Activated CD4-positive, CD25-positive, alpha-beta regulatory T cell treated with anti-CD3 and anti-CD28 coated beads, Interleukin-2, amount 50 U/mL, for 24 hours (primary cell): ENCODE data around the gene CDH7.

Experiments used
- ATAC-seq, 2 donors: fragments of 150-1000 bp; cut with Tn5 transposase; one replicate each; pipeline ENCODE4 v1.10.0; 2021; ENCODE audit warnings: mild to moderate bottlenecking in 1 of 2, moderate library complexity in 1 of 2

The CDH7 gene

GRCh38 chr18:65768120-65768778, 17.4 kb downstream of the CDH7 start:
- no peak for ATAC-seq

- no peak for ATAC-seq
Observed at GRCh38 chr18:65769652-65770051, 18.8 kb downstream of the CDH7 start.

GRCh38 chr18:65786474-65786873, 35.7 kb downstream of the CDH7 start:
- ATAC-seq, result no peak

- ATAC-seq, result no peak
Observed at GRCh38 chr18:65788373-65788772, 37.6 kb downstream of the CDH7 start.

GRCh38 chr18:65790604-65791003, 39.8 kb downstream of the CDH7 start:
- no peak for ATAC-seq

GRCh38 chr18:65791719-65792118, 40.9 kb downstream of the CDH7 start:
- no peak for ATAC-seq

- ATAC-seq, result no peak
Observed at GRCh38 chr18:65792456-65793074, 41.8 kb downstream of the CDH7 start.

- ATAC-seq, result no peak
Observed at GRCh38 chr18:65808759-65809158, 57.9 kb downstream of the CDH7 start.

GRCh38 chr18:65811307-65811706, 60.5 kb downstream of the CDH7 start:
- no peak for ATAC-seq

GRCh38 chr18:65815506-65815905, 64.7 kb downstream of the CDH7 start:
- ATAC-seq, result no peak

- ATAC-seq, result no peak
Observed at GRCh38 chr18:65817178-65817577, 66.4 kb downstream of the CDH7 start.

GRCh38 chr18:65821911-65822310, 71.1 kb downstream of the CDH7 start:
- ATAC-seq, result no peak

- ATAC-seq, result no peak
Observed at GRCh38 chr18:65822826-65823225, 72.0 kb downstream of the CDH7 start.

- ATAC-seq, result no peak
Observed at GRCh38 chr18:65827444-65827843, 76.6 kb downstream of the CDH7 start.

- no peak for ATAC-seq
Observed at GRCh38 chr18:65835881-65836280, 85.1 kb downstream of the CDH7 start.

- no peak for ATAC-seq
Observed at GRCh38 chr18:65846107-65846506, 95.3 kb downstream of the CDH7 start.

GRCh38 chr18:65852273-65852672, 101.5 kb downstream of the CDH7 start:
- no peak for ATAC-seq

- no peak for ATAC-seq
Observed at GRCh38 chr18:65859075-65859474, 108.3 kb downstream of the CDH7 start.

GRCh38 chr18:65869527-65869926, 118.7 kb downstream of the CDH7 start:
- no peak for ATAC-seq

GRCh38 chr18:65876310-65876709, 125.5 kb downstream of the CDH7 start:
- no peak for ATAC-seq

- no peak for ATAC-seq
Observed at GRCh38 chr18:65897292-65897691, 146.5 kb downstream of the CDH7 start.

- no peak for ATAC-seq
Observed at GRCh38 chr18:65901522-65901921, 150.7 kb downstream of the CDH7 start.

- no peak for ATAC-seq
Observed at GRCh38 chr18:65906621-65907034, 155.8 kb downstream of the CDH7 start.

GRCh38 chr18:65907281-65907680, 156.5 kb downstream of the CDH7 start:
- no peak for ATAC-seq

- ATAC-seq, result no peak
Observed at GRCh38 chr18:65919018-65919417, 168.2 kb downstream of the CDH7 start.
